Endothelial cell (in vitro differentiated cells): ENCODE data around the gene WDR81. TPM values are rescaled to one million over a fixed set of nuclear protein-coding genes. Genes with fewer than 3 reads are reported as not detected.
"Not testable (repeated sequence)": the region's sequence is repeated elsewhere in the genome, so short reads cannot be mapped to it uniquely, and the experiment has no call there.

Experiments
- DNase-seq: peaks from one replicate; pipeline ENCODE4 v3.0.0; 2021; ENCODE audit warnings: low spot score
- H3K27ac Mint-ChIP-seq: one replicate; pipeline ENCODE4 v1.8.0; 2021; ENCODE audit warnings: mixed read lengths, inconsistent platforms; ENCODE audit not compliant: unreplicated experiment
- H3K27me3 Mint-ChIP-seq: one replicate; pipeline ENCODE4 v1.8.0; 2021; ENCODE audit warnings: mild to moderate bottlenecking, moderate library complexity, mixed read lengths, inconsistent platforms; ENCODE audit not compliant: unreplicated experiment
- H3K36me3 Mint-ChIP-seq: one replicate; pipeline ENCODE4 v1.8.0; 2021; ENCODE audit warnings: mild to moderate bottlenecking, low read depth, mixed read lengths, inconsistent platforms; ENCODE audit not compliant: unreplicated experiment
- H3K4me1 Mint-ChIP-seq: one replicate; pipeline ENCODE4 v1.8.0; 2021; ENCODE audit warnings: mild to moderate bottlenecking, mixed read lengths, inconsistent platforms; ENCODE audit not compliant: unreplicated experiment
- H3K4me3 Mint-ChIP-seq: one replicate; pipeline ENCODE4 v1.8.0; 2021; ENCODE audit warnings: mild to moderate bottlenecking, mixed read lengths, inconsistent platforms; ENCODE audit not compliant: unreplicated experiment
- H3K9me3 Mint-ChIP-seq: one replicate; pipeline ENCODE4 v1.8.0; 2021; ENCODE audit warnings: mixed read lengths, inconsistent platforms; ENCODE audit not compliant: unreplicated experiment
- CTCF ChIP-seq: fragments of 200-600 bp; sonication (generic); IDR thresholded peaks from one replicate; pipeline ENCODE4 v1.5.0; 2021; ENCODE audit warnings: antibody characterized with exemption; ENCODE audit not compliant: unreplicated experiment
- total RNA-seq: library from RNA; stranded (reverse); fragmentation: NEBNext Ultra II Directional; extraction: Animal tissue kit (Norgen Biotek cat#: 25700); gene quantifications from one replicate; pipeline ENCODE4 v1.2.1, GENCODE V29; 2021; ENCODE audit not compliant: unreplicated experiment

Gene WDR81
- total RNA-seq, 1 donor from 2014 or later: 20.0 TPM

GRCh38 chr17:1690544-1691221 is 33.8 kb upstream of the WDR81 start:
- Mint-ChIP-seq H3K27ac (no peak overlapping the region), H3K27me3 (peaks cover 10% of the 10 kb centered on the region), H3K4me3 (peak overlapping the region; percentile 76), H3K4me1 (no peaks in the 10 kb centered on the region), H3K36me3 (peaks cover 17% of the 10 kb centered on the region), H3K9me3 (peaks cover 4% of the 10 kb centered on the region)
- no peak for TF ChIP-seq CTCF
- DNase-seq: no peak

- H3K27ac Mint-ChIP-seq: peak overlapping the region; percentile 51
- no peak for DNase-seq
These were observed 31.2 kb upstream of the WDR81 start for GRCh38 chr17:1693339-1693738.

GRCh38 chr17:1695365-1695764 is 29.1 kb upstream of the WDR81 start:
- Mint-ChIP-seq H3K27ac (no peak overlapping the region), H3K4me1 (peaks cover 2% of the 10 kb centered on the region), H3K36me3 (peaks cover 13% of the 10 kb centered on the region), H3K4me3 (no peak overlapping the region), H3K27me3 (peaks cover 6% of the 10 kb centered on the region), H3K9me3 (peaks cover 4% of the 10 kb centered on the region)
- no peak for TF ChIP-seq CTCF
- no peak for DNase-seq

More at GRCh38 chr17:1693339-1693738, 31.2 kb upstream of the WDR81 start:
- TF ChIP-seq CTCF: no peak
- peaks cover 13% of the 10 kb centered on the region for H3K36me3 Mint-ChIP-seq
- H3K4me1 Mint-ChIP-seq: peaks cover 2% of the 10 kb centered on the region
- no peak overlapping the region for H3K4me3 Mint-ChIP-seq
- peaks cover 6% of the 10 kb centered on the region for H3K27me3 Mint-ChIP-seq
- peaks cover 4% of the 10 kb centered on the region for H3K9me3 Mint-ChIP-seq

GRCh38 chr17:1697681-1698080 is 26.8 kb upstream of the WDR81 start:
- Mint-ChIP-seq H3K4me3 (no peak overlapping the region), H3K9me3 (no peaks in the 10 kb centered on the region), H3K27me3 (peaks cover 3% of the 10 kb centered on the region), H3K36me3 (peaks cover 2% of the 10 kb centered on the region), H3K4me1 (peaks cover 2% of the 10 kb centered on the region), H3K27ac (no peak overlapping the region)
- DNase-seq: no peak
- no peak for TF ChIP-seq CTCF

GRCh38 chr17:1699891-1700290 is 24.6 kb upstream of the WDR81 start:
- H3K27me3 Mint-ChIP-seq, H3K4me1 Mint-ChIP-seq, H3K9me3 Mint-ChIP-seq, H3K36me3 Mint-ChIP-seq, DNase-seq, H3K27ac Mint-ChIP-seq, H3K4me3 Mint-ChIP-seq: not testable (repeated sequence)
